NCI-H345 (cell line): Measurements from ENCODE around the gene WWOX.
"Not testable (repeated sequence)": the region's sequence is repeated elsewhere in the genome, so short reads cannot be mapped to it uniquely, and the experiment has no call there.

Source experiments
- DNase-seq: peaks from one replicate; lab custom pipeline; 2025; lab: John Stamatoyannopoulos, UW

WWOX gene

GRCh38 chr16:78689536-78689935, 590.1 kb downstream of the WWOX start:
- no peak for DNase-seq

DNA sequence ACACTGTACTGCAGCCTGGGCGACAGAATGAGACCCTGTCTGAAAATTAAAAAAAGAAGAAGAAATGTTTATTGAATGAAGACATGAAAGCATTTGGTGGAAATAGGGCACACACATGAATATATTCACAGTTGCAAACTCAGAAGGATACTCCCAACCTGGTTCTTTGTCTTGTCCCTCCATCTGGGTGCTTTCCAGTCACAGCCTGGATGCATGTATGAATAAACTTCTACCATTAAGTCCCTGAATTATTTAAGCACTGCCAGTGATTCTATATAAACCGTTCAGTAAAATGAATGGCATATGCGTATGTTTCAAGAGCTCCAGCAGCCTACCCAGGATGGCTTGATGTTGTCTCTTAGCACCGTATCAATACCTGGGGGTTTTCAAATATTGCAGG, 591.1 kb downstream of the WWOX start:
- no peak for DNase-seq

GRCh38 chr16:78691746-78692145, 592.3 kb downstream of the WWOX start:
- DNase-seq = not testable (repeated sequence)

GRCh38 chr16:78693496-78693895, 594.0 kb downstream of the WWOX start:
- no peak for DNase-seq

GRCh38 chr16:78694414-78694813, 595.0 kb downstream of the WWOX start:
- no peak for DNase-seq

DNA sequence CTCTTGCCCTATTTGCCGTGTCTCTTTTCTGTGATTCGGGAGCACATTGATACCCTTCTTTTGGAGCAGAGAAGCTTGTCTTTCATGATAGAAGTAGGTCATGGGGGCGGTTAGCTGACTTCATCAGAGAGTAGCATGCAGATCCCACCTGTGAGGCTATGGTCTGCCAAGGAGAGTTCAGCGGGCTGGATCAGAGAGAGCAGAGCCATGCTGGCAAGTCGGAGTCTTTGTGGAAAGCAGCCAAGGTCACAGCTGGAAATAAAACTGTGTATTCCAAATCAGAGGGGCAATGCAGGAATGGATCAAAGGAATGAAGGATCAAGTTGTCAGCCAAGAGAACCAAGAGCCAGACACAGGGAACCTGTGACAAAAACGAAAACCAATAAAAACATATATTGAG, 595.9 kb downstream of the WWOX start:
- DNase-seq = peak; percentile 11

- no peak for DNase-seq
These were observed 597.3 kb downstream of the WWOX start for GRCh38 chr16:78696797-78697196.

- DNase-seq = no peak
These were observed 598.0 kb downstream of the WWOX start for GRCh38 chr16:78697426-78697825.

GRCh38 chr16:78703936-78704335, 604.5 kb downstream of the WWOX start:
- DNase-seq = no peak

- DNase-seq = no peak
These were observed 605.0 kb downstream of the WWOX start for GRCh38 chr16:78704416-78704815.

DNA sequence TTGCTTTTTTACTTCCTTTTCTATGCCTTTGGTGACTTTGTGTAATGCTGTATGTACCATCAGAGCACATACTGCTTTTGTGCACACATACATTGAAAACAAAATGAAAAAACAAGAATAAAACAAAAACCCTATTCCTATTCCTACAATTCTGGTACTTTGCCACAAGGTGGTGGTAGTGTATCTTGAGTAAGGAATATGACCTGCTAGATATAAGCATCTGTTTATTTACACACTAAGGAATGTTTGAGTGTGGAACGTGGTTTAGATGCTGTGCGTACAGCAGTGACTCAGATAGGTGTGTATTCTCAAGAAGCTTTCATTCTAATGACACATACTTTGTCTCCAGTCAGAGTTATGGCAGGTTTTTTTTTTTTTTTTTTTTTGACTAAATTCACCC, 606.2 kb downstream of the WWOX start:
- no peak for DNase-seq

DNA sequence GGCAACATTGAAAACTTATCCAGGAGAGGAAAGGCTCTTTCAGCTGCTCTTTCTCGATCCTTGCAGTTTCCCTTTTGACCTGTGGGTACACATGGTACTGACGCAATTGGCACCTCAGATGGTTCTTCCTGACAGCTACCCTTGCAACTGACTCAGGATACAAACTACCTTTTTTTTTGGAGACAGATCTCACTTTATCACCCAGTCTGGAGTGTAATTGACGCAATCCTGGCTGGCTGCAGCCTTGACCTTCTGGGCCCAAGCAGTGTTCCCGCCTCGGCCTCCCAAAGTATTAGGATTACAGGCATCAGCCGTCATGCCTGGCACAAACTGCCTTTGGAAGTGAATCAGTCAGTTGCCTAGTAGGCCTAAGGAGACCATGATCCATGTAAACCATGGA, 607.2 kb downstream of the WWOX start:
- DNase-seq = no peak

DNA sequence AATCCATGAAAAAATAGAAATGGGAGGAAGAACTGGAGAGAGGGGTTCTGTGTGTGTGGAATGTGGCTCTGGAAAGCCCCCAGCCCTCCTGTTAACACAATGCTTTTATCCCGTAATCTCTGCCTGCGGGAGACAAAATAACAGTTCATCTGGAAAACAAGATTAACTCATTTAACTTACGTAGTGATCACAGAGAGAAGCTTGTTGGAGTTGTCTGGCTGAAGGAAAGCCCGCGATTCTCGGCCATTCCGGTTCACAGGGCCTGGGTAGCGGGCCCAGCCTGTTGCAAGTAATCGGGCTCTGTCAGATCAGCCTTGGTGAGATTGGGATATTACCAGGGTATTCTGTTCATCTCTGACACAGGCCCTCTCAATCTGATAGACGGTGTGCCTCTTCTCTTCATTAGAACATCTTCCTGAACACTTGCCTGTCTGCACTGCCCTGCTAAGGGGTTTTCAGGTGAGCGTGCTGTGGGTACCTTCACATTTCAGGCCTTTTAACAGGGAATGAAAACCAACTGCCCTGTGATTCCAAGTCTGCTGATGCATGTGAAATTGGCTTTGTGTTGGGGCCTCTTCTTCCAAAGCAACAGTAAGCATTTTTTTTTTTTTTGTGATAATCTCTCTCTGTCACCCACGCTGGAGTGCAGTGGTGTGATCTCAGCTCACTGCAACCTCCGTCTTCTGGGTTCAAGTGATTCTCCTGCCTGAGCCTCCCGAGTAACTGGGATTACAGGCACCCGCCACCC, 609.9 kb downstream of the WWOX start:
- no peak for DNase-seq

DNA sequence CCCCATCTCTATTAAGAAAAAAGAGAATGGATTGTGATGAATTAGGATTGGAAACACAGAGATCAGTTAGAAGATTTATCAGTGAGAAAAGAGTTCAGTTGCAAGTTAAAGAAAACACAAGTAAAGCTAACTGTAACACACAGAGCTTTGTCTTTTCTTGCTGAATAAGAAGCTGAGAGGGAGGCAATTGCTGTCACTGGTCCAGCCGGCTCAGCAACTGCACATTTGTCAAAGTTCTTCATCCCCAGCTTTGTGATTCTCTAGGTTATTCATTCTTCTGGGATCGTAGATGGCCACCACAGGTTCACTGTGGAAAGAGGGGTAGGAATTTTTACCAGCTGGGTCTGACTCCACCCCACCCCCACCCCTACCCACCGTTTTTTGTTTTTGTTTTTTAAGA, 615.7 kb downstream of the WWOX start:
- no peak for DNase-seq

GRCh38 chr16:78715673-78716072, 616.2 kb downstream of the WWOX start:
- DNase-seq = no peak

GRCh38 chr16:78718141-78718540, 618.7 kb downstream of the WWOX start:
- no peak for DNase-seq

GRCh38 chr16:78720416-78720815, 621.0 kb downstream of the WWOX start:
- DNase-seq = no peak

DNA sequence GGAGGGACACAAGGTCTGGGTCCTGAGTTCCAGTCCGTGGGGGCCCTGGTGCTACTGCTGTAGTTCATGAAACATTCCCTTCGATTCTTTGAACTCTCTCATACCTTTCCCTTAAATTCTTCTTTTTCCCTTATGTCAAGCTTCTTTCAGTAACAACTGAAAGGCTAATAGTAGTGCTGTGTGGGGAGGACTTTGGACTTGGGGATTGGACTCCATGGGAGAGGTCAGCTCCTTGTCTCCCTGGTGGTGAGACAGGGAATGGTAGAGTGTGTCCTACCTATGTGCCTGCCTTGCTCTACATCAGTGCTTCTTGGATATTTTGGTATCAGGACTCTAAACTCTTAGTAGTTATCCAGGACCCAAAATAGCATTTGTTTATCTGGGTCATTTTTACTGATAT, 628.1 kb downstream of the WWOX start:
- DNase-seq = no peak

DNA sequence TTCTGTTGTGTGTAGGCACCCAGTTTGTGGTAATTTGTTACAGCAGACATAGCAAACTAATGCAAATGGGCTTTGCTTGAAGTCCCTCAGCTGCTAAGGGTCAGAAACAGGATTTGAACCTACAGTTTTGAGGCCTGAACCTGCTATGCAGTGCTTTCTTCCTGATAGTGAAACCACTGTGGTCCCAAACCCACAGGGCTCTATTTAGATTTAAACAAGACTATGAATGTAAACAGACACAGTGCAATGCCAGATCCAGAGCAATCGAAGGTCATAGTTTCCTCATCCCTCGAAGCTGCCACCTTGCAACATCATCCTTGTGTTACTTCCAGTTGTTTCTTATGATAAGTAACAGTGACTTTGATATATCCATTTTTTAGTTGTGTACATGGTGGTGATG, 630.2 kb downstream of the WWOX start:
- no peak for DNase-seq

GRCh38 chr16:78731785-78732184, 632.3 kb downstream of the WWOX start:
- no peak for DNase-seq

GRCh38 chr16:78732696-78733095, 633.2 kb downstream of the WWOX start:
- DNase-seq = no peak

DNA sequence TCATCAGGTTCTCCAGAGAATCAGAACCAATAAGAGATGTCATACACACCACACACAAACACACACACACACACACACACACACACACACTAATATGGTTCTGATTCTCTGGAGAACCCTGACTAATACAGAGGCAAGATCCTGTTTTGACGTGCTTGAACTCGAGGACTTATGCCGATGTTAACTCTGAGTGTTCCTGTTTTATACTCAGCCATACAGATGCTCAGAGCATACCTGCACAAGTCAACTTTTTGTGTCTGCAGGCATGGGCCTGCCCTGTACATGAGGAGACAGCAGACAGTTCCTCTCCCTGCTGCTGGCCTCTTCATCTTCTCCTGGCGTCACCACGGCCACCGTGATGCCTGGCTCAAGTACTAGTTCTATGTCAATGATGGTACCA, 635.9 kb downstream of the WWOX start:
- DNase-seq = no peak

DNA sequence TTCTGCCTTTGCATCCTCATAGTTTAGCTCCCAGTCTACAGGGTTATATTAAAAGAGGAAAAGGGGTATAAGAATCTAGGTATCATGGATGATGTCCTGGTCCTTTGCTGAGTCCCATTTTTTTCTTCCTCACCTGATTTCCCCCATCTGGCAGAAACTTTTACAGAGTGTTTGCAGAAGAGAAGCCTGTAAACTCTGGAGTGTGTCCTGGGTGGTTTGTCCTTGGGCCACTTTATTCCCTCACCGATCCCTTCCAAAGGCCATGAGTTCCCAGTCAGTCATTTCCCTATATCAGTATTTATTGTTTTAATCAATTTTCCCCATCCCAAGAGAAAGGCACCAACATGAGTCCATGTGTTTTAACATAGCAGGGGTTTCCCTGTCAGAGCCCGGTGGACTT, 638.2 kb downstream of the WWOX start:
- no peak for DNase-seq

- no peak for DNase-seq
These were observed 639.1 kb downstream of the WWOX start for GRCh38 chr16:78738557-78738956.
